DOHH2 (cell line): ENCODE data around the gene MMADHC.

Source experiments
- H3F3A ChIP-seq: fragments of 200-600 bp; sonication (generic), shearing (Covaris generic); 2 replicates; pipeline ENCODE4 v1.6.0; 2016; ENCODE audit warnings: antibody characterized with exemption, mild to moderate bottlenecking; ENCODE audit not compliant: control insufficient read depth, insufficient read depth
- H3K27ac ChIP-seq: fragments of 200-600 bp; sonication (generic); 2 replicates; pipeline ENCODE4 v1.5.1; 2014; ENCODE audit warnings: low read depth, mild to moderate bottlenecking, low read length, moderate library complexity
- H3K27me3 ChIP-seq: fragments of 200-600 bp; sonication (generic); 2 replicates; pipeline ENCODE4 v1.6.1; 2014; ENCODE audit warnings: mild to moderate bottlenecking, low read length, mixed read lengths; ENCODE audit not compliant: control insufficient read depth
- H3K36me3 ChIP-seq: fragments of 200-600 bp; sonication (generic); 2 replicates; pipeline ENCODE4 v1.6.1; 2014; ENCODE audit warnings: mild to moderate bottlenecking, low read length, moderate library complexity, mixed read lengths; ENCODE audit not compliant: control insufficient read depth
- H3K4me1 ChIP-seq: fragments of 200-600 bp; sonication (generic); 2 replicates; pipeline ENCODE4 v1.6.1; 2014; ENCODE audit warnings: mild to moderate bottlenecking, low read length, mixed read lengths; ENCODE audit not compliant: control insufficient read depth
- H3K4me2 ChIP-seq: fragments of 200-600 bp; sonication (generic); 2 replicates; pipeline ENCODE4 v1.6.0; 2014; ENCODE audit warnings: mild to moderate bottlenecking, low read length, moderate library complexity
- H3K4me3 ChIP-seq: fragments of 200-600 bp; sonication (generic); 2 replicates; pipeline ENCODE4 v1.5.1; 2014; ENCODE audit warnings: mild to moderate bottlenecking, low read length, mixed read lengths
- H3K79me2 ChIP-seq: fragments of 200-600 bp; sonication (generic); 2 replicates; pipeline ENCODE4 v1.6.1; 2014; ENCODE audit warnings: mild to moderate bottlenecking, low read length, mixed read lengths; ENCODE audit not compliant: control insufficient read depth
- H3K9me2 ChIP-seq: fragments of 200-600 bp; sonication (generic); replicated peaks from 2 replicates; pipeline ENCODE4 v1.6.1; 2014; ENCODE audit warnings: mild to moderate bottlenecking, low read length, mixed read lengths; ENCODE audit not compliant: control insufficient read depth
- H3K9me3 ChIP-seq: fragments of 200-600 bp; sonication (generic); 2 replicates; pipeline ENCODE4 v1.6.1; 2014; ENCODE audit warnings: antibody characterized with exemption, low read length, mixed read lengths; ENCODE audit not compliant: control insufficient read depth, insufficient read depth
- H4K20me1 ChIP-seq: fragments of 200-600 bp; sonication (generic); 2 replicates; pipeline ENCODE4 v1.6.0; 2014; ENCODE audit warnings: low read depth, mild to moderate bottlenecking, antibody characterized with exemption, low read length, moderate library complexity; ENCODE audit not compliant: control insufficient read depth, insufficient read depth
- EZH2phosphoT487 ChIP-seq: fragments of 200-600 bp; sonication (generic); IDR thresholded peaks from 2 replicates; pipeline ENCODE4 v1.6.1; 2017; ENCODE audit warnings: borderline replicate concordance, mild to moderate bottlenecking, antibody characterized with exemption, low read length, moderate library complexity, mixed read lengths
- TF ChIP-seq, protein P1 (sequence below): fragments of 200-600 bp; sonication (generic); IDR thresholded peaks from one replicate; pipeline ENCODE4 v1.5.1; 2014; ENCODE audit warnings: antibody characterized with exemption, mild to moderate bottlenecking, low read depth, low read length; ENCODE audit not compliant: poor library complexity, severe bottlenecking

MMADHC gene

DNA sequence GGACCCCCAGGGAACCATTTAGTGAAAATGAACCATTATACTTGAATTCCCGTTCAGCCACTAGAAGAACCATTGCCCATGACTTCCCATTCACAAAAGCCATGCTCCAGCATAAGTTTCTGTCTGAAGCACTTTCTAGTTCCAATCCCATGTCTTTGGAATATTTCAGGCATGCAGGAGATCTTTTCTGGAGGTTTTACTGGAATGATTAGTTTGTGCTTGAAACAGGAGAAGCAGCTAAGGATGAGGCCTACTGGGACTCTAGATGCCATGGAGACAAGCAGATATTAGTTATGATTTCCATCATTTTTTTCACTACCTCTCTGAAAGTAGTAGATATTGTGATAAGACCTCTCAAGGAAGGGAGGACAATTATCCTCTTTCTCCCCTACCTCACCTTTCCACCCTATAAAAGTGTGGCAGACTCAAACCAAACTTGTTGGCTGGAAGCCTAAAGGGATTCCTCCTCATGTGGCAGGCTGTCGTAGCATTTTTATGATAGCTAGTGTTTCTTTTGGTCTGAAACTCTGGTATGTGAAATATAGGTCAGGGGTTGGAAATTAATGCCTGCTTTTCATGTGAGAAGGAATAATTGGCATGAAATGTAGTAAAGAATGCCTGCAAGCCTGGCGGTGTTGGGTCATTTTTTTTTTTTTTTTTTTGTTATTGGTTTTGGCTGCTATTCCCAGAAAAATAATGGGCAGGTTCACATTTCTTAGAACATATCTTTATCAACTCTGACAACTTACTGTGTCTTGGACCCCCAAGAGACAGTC, 29.3 kb upstream of the MMADHC start:
- H3F3A ChIP-seq, result no peaks in the 10 kb centered on the region
- H3K27ac ChIP-seq, result no peak overlapping the region
- H3K4me1 ChIP-seq, result no peaks in the 10 kb centered on the region
- H4K20me1 ChIP-seq, result no peaks in the 10 kb centered on the region
- no peak for TF ChIP-seq EZH2phosphoT487
- TF ChIP-seq, protein P1, sequence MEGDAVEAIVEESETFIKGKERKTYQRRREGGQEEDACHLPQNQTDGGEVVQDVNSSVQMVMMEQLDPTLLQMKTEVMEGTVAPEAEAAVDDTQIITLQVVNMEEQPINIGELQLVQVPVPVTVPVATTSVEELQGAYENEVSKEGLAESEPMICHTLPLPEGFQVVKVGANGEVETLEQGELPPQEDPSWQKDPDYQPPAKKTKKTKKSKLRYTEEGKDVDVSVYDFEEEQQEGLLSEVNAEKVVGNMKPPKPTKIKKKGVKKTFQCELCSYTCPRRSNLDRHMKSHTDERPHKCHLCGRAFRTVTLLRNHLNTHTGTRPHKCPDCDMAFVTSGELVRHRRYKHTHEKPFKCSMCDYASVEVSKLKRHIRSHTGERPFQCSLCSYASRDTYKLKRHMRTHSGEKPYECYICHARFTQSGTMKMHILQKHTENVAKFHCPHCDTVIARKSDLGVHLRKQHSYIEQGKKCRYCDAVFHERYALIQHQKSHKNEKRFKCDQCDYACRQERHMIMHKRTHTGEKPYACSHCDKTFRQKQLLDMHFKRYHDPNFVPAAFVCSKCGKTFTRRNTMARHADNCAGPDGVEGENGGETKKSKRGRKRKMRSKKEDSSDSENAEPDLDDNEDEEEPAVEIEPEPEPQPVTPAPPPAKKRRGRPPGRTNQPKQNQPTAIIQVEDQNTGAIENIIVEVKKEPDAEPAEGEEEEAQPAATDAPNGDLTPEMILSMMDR, result no peak
- no peaks in the 10 kb centered on the region for H3K9me2 ChIP-seq
- H3K9me3 ChIP-seq, result no peaks in the 10 kb centered on the region
- H3K27me3 ChIP-seq, result no peaks in the 10 kb centered on the region
- H3K36me3 ChIP-seq, result no peaks in the 10 kb centered on the region
- H3K4me3 ChIP-seq, result no peak overlapping the region
- no peak overlapping the region for H3K4me2 ChIP-seq
- H3K79me2 ChIP-seq, result no peaks in the 10 kb centered on the region

- no peak overlapping the region for H3K4me3 ChIP-seq
- H3K9me3 ChIP-seq, result no peaks in the 10 kb centered on the region
- no peaks in the 10 kb centered on the region for H3K27me3 ChIP-seq
- no peak for TF ChIP-seq EZH2phosphoT487
- TF ChIP-seq, protein P1, result no peak
- no peaks in the 10 kb centered on the region for H3K4me1 ChIP-seq
- no peak overlapping the region for H3K4me2 ChIP-seq
- H3K9me2 ChIP-seq, result no peaks in the 10 kb centered on the region
- no peaks in the 10 kb centered on the region for H3F3A ChIP-seq
- H3K79me2 ChIP-seq, result no peaks in the 10 kb centered on the region
- H3K27ac ChIP-seq, result no peak overlapping the region
- no peaks in the 10 kb centered on the region for H3K36me3 ChIP-seq
- no peaks in the 10 kb centered on the region for H4K20me1 ChIP-seq
These were observed 26.1 kb upstream of the MMADHC start for GRCh38 chr2:149613704-149614103.

DNA sequence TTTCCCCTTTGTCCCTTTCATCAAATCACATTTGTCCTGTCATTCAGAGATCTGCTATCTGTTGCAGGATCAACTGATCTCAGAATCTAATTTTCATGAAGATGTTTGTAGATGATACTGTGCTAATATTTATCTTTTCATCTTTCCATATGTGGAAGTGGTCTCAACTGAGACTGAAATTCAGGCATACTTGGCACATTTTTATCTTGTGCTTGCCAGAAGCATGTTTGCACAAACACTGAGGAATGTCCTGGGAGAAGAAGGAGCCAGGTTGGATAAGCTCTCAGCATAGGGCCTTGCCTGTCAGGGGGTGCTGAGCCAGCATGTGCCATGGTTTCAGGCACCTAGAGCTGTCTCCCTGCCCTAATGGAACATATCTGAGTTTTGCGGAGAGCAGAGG, 24.5 kb upstream of the MMADHC start:
- Histone ChIP-seq H3K9me2 (no peaks in the 10 kb centered on the region), H3K27ac (no peak overlapping the region), H3K4me2 (no peak overlapping the region)

More for the DNA sequence above, 24.5 kb upstream of the MMADHC start:
- no peak for TF ChIP-seq EZH2phosphoT487
- TF ChIP-seq, protein P1, result no peak
- Histone ChIP-seq H4K20me1 (no peaks in the 10 kb centered on the region), H3K27me3 (no peaks in the 10 kb centered on the region), H3F3A (no peaks in the 10 kb centered on the region), H3K36me3 (no peaks in the 10 kb centered on the region), H3K4me3 (no peak overlapping the region), H3K9me3 (no peaks in the 10 kb centered on the region), H3K79me2 (no peaks in the 10 kb centered on the region), H3K4me1 (no peaks in the 10 kb centered on the region)
